ENCODE results near the gene EIF2B4. TPM values are rescaled to one million over a fixed set of nuclear protein-coding genes. Genes with fewer than 3 reads are reported as not detected.
"Not testable (repeated sequence)": the region's sequence is repeated elsewhere in the genome, so short reads cannot be mapped to it uniquely, and the experiment has no call there.

Gene EIF2B4
- total RNA-seq, 2 experiments from 2014 or later = 23.9 to 32.9 TPM

- no peak overlapping the region for H2AFZ ChIP-seq (ENCODE audit: low read length)
- peaks cover 72% of the 10 kb centered on the region for H3K79me2 ChIP-seq (ENCODE audit: insufficient read depth, low read depth, low read length)
- intact Hi-C loops (cut with micrococcal nuclease; ENCODE audit: unreplicated experiment) = no loop called here
- no peak for TF ChIP-seq CTCF (conservative IDR thresholded peaks at IDR 0.05; ENCODE audit: low read length)
- TF ChIP-seq EZH2phosphoT487 (IDR thresholded peaks at IDR 0.05; ENCODE audit: borderline replicate concordance, low read depth, low read length) = no peak
- H3K36me3 ChIP-seq (ENCODE audit: insufficient read depth, low read length) = peaks cover 12% of the 10 kb centered on the region
- peak overlapping the region; percentile 97 for H3K4me2 ChIP-seq (ENCODE audit: low read length)
- DNase-seq (ENCODE audit: low spot score) = no peak
- ChIA-PET POLR2A (interaction anchor here (0.6 to 2.0 kb wide), 6 partner anchors 8 to 1424 kb away, joined by 3 to 12 read pairs (median 6); no protein-coding TSS in a partner anchor), CTCF (ENCODE audit: unreplicated experiment) (interaction anchor here (1.0 kb wide), 1 partner anchor 9 kb away, joined by 3 read pairs; no protein-coding TSS in a partner anchor)
- H3K4me3 ChIP-seq (ENCODE audit: low read depth, low read length, poor library complexity, severe bottlenecking) = no peak overlapping the region
- H3K9me2 ChIP-seq (ENCODE audit: insufficient read depth, low read length) = no peaks in the 10 kb centered on the region
- H4K20me1 ChIP-seq (ENCODE audit: insufficient read depth, low read length) = 0 out of 2 replicates have a peak, but pooled peaks cover 4% of the 10 kb centered on the region
- no TSS peak for BruUV-seq (replicated peaks)
- peaks cover 34% of the 10 kb centered on the region for H3K4me1 ChIP-seq (ENCODE audit: insufficient read depth, low read length, poor library complexity, severe bottlenecking)
- no peak overlapping the region for H3K27ac ChIP-seq (ENCODE audit: low read depth, low read length, poor library complexity, severe bottlenecking)
- no peaks in the 10 kb centered on the region for H3K9me3 ChIP-seq (ENCODE audit: low read length)
These were observed 15.6 kb downstream of the EIF2B4 start for GRCh38 chr2:27354597-27354927.

GRCh38 chr2:27353762-27354596, 16.2 kb downstream of the EIF2B4 start:
- Histone ChIP-seq H4K20me1 (ENCODE audit: insufficient read depth, low read length) (0 out of 2 replicates have a peak, but pooled peaks cover 4% of the 10 kb centered on the region), H3K9me2 (ENCODE audit: insufficient read depth, low read length) (no peaks in the 10 kb centered on the region), H3K79me2 (ENCODE audit: insufficient read depth, low read depth, low read length) (peaks cover 76% of the 10 kb centered on the region), H3K36me3 (ENCODE audit: insufficient read depth, low read length) (peaks cover 17% of the 10 kb centered on the region), H3K9me3 (ENCODE audit: low read length) (no peaks in the 10 kb centered on the region), H3K4me2 (ENCODE audit: low read length) (no peak overlapping the region), H3K4me1 (ENCODE audit: insufficient read depth, low read length, poor library complexity, severe bottlenecking) (peaks cover 34% of the 10 kb centered on the region), H2AFZ (ENCODE audit: low read length) (no peak overlapping the region), H3K27ac (ENCODE audit: low read depth, low read length, poor library complexity, severe bottlenecking) (no peak overlapping the region), H3K4me3 (ENCODE audit: low read depth, low read length, poor library complexity, severe bottlenecking) (no peak overlapping the region)
- ChIA-PET POLR2A (interaction anchor here (0.6 to 2.0 kb wide), 7 partner anchors 9 to 1425 kb away, joined by 3 to 12 read pairs (median 6); partner anchors contain the start of gene NRBP1), CTCF (ENCODE audit: unreplicated experiment) (interaction anchor here (1.0 kb wide), 1 partner anchor 9 kb away, joined by 3 read pairs; no protein-coding TSS in a partner anchor)
- BruUV-seq (replicated peaks) = no TSS peak
- TF ChIP-seq CTCF (conservative IDR thresholded peaks at IDR 0.05; ENCODE audit: low read length) (no peak), EZH2phosphoT487 (IDR thresholded peaks at IDR 0.05; ENCODE audit: borderline replicate concordance, low read depth, low read length) (no peak)
- no peak for DNase-seq (ENCODE audit: low spot score)
- intact Hi-C loops (cut with micrococcal nuclease; ENCODE audit: unreplicated experiment) = no loop called here

- H3K27ac ChIP-seq (ENCODE audit: low read depth, low read length, poor library complexity, severe bottlenecking); H2AFZ ChIP-seq (ENCODE audit: low read length); CTCF ChIA-PET (ENCODE audit: unreplicated experiment); H4K20me1 ChIP-seq (ENCODE audit: insufficient read depth, low read length); H3K9me2 ChIP-seq (ENCODE audit: insufficient read depth, low read length); intact Hi-C loops (cut with micrococcal nuclease; ENCODE audit: unreplicated experiment); BruUV-seq (replicated peaks); DNase-seq (ENCODE audit: low spot score); H3K4me2 ChIP-seq (ENCODE audit: low read length); H3K4me3 ChIP-seq (ENCODE audit: low read depth, low read length, poor library complexity, severe bottlenecking); H3K9me3 ChIP-seq (ENCODE audit: low read length): not testable (repeated sequence)
- Histone ChIP-seq H3K79me2 (ENCODE audit: insufficient read depth, low read depth, low read length) (peaks cover 75% of the 10 kb centered on the region), H3K36me3 (ENCODE audit: insufficient read depth, low read length) (peaks cover 13% of the 10 kb centered on the region), H3K4me1 (ENCODE audit: insufficient read depth, low read length, poor library complexity, severe bottlenecking) (peaks cover 32% of the 10 kb centered on the region)
- POLR2A ChIA-PET = interaction anchor here (0.6 to 2.0 kb wide), 7 partner anchors 9 to 1110 kb away, joined by 3 to 12 read pairs (median 6); partner anchors contain the start of gene NRBP1
These were observed 16.8 kb downstream of the EIF2B4 start for GRCh38 chr2:27353386-27353761.

All from OCI-LY7 (cell line).